A673 (cell line): ENCODE data around the gene HOXD1.

Experiments
- EZH2 ChIP-seq: fragments of 200-600 bp; sonication (generic); IDR thresholded peaks from 2 replicates; pipeline ENCODE4 v1.6.1; 2017; ENCODE audit warnings: borderline replicate concordance, low read depth, mild to moderate bottlenecking, mixed read lengths, antibody characterized with exemption, low read length; ENCODE audit not compliant: poor library complexity, severe bottlenecking
- TF ChIP-seq, protein P1 (sequence below): fragments of 300-800, 200-600 bp; sonication (generic); conservative IDR thresholded peaks from 2 replicates; pipeline ENCODE4 v1.5.1; 2017; ENCODE audit warnings: low read depth, mild to moderate bottlenecking, antibody characterized with exemption, low read length, moderate library complexity, mixed read lengths

DNA sequence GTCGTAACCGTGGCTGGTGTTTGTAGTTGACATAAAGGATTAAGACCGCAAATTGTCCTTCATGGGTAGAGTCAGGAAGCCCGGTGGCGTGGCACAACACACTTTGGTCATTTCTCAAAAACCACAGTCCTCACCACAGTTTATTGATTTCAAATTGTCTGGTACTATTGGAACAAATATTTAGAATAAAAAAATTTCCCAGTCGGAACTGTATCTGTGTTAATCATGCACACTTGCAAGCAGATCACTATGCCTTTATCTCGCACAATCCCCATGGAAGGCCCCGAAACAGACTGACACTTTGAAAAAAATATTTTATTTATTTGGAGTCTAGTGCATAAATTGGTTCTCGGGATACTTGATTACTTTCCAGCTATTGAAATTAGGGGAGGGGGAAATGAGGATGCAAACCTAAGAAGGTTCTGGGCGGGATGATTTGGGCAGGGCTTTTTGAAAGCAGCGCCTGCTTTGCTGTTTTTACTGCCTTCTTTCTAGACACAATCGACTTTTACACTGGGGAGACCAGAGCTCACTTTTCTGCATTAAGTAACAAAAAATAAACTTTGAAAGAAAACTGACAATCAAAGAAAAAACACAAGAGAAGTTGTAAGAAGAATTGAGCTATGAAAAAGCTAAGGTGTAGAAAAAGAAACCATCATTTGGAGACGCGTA is 15.4 kb upstream of the HOXD1 start:
- TF ChIP-seq EZH2, result no peak
- TF ChIP-seq, protein P1, sequence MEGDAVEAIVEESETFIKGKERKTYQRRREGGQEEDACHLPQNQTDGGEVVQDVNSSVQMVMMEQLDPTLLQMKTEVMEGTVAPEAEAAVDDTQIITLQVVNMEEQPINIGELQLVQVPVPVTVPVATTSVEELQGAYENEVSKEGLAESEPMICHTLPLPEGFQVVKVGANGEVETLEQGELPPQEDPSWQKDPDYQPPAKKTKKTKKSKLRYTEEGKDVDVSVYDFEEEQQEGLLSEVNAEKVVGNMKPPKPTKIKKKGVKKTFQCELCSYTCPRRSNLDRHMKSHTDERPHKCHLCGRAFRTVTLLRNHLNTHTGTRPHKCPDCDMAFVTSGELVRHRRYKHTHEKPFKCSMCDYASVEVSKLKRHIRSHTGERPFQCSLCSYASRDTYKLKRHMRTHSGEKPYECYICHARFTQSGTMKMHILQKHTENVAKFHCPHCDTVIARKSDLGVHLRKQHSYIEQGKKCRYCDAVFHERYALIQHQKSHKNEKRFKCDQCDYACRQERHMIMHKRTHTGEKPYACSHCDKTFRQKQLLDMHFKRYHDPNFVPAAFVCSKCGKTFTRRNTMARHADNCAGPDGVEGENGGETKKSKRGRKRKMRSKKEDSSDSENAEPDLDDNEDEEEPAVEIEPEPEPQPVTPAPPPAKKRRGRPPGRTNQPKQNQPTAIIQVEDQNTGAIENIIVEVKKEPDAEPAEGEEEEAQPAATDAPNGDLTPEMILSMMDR, result no peak
